ENCODE data around the gene SCGB1D1.

Gene SCGB1D1, protein sequence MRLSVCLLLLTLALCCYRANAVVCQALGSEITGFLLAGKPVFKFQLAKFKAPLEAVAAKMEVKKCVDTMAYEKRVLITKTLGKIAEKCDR

DNA sequence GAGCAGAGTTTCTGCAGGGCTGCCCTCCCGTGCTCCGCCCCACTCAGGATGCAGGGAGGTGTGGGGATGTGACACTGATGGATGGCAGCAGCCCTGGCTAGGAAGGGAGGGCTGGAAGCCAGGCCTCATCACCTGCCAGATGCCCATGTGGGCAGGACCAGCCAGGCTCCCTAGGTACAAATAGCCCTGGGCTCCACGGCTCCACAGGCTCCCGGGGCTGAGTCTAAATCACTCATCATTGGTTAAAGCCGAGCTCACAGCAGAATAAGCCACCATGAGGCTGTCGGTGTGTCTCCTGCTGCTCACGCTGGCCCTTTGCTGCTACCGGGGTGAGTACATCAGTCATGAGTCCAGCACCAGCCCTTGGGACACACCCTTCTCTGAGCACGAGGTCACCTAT lies at the start of gene SCGB1D1:
SCGB1D1 (plus strand) TSS at position 206 of the 400 bp plus-strand sequence; CDS start at position 275, 69 bp downstream.
- DNase-seq (ENCODE audit: low spot score), result no peak

DNA sequence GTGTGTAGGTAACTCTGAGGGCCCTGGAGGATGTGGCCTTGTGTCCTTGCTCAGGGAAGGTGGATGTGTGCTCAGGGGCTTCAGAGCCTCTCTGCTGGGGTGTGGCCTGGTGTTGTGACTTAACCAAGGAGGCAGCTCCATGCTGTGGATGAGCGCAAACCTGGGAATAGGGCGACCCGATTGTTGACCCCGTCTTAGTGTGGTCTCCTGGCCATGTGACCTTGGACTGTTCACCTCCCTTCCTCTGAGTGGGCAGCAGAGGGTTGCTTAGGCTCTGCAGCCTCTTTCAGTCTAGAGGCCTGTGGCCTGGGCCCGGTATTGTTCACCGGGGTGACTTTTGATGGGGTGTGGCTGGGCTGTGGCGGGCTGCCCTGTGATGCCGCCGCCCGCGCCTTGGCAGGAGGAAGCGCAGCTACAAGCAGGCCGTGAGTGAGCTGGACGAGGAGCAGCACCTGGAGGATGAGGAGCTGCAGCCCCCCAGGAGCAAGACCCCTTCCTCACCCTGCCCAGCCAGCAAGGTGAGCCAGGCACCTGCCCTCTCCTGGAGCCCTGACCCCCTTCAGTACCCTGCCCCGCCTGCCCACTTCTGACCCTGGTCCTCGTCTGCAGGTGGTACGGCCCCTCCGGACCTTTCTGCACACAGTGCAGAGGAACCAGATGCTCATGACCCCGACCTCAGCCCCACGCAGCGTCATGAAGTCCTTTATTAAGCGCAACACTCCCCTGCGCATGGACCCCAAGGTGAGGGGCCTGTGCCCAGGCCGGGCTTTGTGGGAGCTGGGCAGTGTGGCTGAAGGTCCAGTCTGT lies 49.5 kb upstream of the SCGB1D1 start:
- no peak for DNase-seq (ENCODE audit: low spot score)

DNA sequence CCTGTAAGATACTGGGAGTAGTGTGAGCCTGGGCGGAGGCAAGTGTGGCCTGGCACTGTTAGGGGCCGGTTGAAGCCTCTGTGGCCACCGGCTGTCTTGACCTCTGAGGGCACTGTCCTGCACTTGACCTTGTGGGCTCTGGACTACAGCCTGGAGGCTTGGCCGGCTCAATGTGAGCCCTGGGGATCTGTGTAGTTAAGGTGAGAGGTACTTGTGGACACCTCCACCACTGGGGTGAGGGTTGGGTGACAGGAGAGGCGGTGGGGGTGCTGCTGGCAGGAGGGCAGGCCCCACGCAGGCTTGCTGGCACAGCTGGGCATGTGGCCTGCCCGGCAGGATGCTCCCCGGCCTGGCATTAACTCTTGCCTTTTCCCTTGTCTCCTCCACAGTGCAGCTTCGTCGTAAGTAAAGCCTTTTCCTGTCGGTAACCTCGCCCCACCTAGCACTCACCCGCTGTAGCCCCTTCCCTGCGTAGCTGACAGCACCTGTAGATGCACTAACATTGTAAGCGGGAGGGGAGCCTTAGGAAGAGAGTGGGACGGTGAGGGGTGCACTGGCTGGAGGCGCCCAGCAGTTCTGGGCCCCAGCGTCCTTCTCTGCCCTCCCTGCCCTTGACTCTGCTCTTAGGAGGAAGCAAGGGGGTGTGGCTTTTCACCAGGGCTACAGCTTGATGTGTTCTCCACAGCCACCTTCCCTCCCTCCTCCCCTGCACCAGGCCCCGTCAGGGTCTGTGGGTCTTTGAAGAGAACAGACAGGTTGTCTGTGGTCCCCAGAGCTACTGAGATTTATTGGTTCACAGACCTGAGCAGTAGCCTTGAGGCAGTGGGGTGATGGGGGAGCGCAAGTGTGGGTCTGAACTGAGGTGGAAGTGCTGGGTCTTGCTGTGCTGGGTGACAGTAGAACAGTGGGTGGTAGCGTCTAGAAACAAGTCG lies 48.6 kb upstream of the SCGB1D1 start:
- DNase-seq (ENCODE audit: low spot score), result no peak

DNA sequence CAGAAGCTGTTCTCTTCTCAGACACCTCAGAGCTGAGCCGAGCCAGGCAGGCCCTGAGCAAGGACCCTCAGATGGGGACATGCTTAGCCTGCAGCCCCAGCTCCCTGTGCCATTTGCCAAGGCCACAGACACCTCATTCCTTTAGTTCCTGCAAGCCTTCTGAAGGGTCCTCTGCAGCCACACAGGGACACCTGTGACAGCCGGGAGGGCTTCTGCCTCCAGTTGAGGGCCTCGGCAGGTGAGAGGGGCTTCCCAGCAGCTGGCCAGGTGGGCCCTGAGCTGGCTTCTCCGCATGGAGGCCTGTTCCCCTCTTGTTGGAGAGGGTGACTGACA lies 48.0 kb upstream of the SCGB1D1 start:
- DNase-seq (ENCODE audit: low spot score), result no peak

DNA sequence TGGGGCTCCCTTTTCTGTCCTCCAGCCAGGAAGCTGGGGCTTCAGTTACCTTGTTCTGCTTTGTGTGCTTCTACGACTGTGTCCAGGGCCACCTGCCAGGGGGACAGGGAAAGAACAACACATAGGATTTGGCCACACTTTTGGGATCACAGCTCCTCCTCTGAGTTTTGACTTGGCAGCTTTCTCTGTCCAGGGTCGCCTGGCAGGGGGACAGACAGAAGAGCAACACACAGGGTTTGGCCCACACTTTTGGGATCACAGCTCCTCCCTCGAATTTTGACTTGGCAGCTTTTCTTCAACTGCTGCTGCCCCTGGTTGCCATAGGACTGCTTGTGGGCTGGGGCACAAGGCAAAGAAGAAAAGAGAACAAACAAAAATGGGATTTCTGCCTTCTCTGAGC lies 47.1 kb upstream of the SCGB1D1 start:
- no peak for DNase-seq (ENCODE audit: low spot score)

DNA sequence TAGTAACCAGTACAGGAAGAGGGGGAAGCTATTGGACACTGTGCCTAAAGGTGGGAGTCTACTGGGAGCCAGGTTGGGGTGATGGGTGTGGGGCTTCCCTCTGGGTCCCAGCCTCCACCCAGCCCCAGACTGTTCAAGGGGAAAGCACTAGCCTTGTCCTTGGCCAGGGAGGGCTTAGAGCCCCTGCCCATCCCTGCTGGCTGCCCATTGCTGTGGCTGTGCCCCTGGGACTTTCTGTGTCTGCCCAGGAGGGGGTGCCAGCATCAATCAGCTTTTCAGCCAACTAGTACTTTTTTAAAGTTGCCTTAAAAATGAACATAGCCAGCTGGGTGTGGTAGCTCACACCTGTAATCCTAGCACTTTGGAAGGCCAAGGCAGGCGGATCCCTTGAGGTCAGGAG lies 46.3 kb upstream of the SCGB1D1 start:
- no peak for DNase-seq (ENCODE audit: low spot score)

DNA sequence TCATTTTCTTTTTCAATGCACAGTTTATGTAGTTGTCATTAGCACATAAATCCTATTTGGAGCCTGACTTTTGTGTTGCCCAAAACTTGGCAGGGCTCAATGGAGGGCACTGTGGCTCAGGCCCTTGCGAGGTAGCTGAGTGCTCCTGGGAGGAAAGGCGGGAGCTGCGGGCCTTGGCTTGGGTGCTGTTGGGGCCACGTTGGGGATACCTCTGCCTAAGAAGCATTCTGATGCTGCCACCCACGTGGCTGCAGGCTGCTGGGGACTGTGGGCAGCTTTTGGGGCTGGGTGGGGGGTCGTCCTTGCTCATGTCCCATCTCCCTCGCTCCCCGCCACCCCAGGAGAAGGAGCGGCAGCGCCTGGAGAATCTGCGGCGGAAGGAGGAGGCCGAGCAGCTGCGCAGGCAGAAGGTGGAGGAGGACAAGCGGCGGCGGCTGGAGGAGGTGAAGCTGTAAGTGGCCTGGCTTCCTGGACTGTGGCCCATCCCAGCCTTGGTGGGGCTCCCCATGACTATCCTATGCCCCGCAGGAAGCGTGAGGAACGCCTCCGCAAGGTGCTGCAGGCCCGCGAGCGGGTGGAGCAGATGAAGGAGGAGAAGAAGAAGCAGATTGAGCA lies 45.3 kb upstream of the SCGB1D1 start:
- no peak for DNase-seq (ENCODE audit: low spot score)

DNA sequence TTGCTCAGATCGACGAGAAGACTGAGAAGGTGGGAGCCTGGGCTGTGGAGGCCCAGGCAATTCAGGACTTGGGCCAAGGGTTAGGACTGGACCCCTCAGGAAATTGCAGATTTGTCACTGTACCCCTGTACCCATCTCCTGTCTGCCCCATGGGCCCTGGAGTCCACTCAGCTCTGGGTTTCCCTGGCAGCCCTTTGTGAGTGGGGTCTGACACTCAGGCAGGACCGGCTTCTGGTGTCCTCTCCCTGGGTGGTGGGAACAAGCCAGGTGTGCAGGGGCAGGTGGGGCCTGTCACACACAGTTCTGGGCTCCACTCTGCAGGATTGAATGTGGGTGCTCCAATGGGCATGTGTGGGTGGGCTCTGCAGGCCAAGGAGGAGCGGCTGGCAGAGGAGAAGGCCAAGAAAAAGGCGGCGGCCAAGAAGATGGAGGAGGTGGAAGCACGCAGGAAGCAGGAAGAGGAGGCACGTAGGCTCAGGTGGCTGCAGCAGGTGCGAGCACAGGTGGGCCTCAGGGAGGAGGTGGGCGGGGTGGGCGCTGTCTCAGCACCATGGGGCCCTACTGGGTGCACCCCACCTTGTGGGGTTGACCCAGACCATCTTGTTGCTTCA lies 44.6 kb upstream of the SCGB1D1 start:
- DNase-seq (ENCODE audit: low spot score), result no peak

DNA sequence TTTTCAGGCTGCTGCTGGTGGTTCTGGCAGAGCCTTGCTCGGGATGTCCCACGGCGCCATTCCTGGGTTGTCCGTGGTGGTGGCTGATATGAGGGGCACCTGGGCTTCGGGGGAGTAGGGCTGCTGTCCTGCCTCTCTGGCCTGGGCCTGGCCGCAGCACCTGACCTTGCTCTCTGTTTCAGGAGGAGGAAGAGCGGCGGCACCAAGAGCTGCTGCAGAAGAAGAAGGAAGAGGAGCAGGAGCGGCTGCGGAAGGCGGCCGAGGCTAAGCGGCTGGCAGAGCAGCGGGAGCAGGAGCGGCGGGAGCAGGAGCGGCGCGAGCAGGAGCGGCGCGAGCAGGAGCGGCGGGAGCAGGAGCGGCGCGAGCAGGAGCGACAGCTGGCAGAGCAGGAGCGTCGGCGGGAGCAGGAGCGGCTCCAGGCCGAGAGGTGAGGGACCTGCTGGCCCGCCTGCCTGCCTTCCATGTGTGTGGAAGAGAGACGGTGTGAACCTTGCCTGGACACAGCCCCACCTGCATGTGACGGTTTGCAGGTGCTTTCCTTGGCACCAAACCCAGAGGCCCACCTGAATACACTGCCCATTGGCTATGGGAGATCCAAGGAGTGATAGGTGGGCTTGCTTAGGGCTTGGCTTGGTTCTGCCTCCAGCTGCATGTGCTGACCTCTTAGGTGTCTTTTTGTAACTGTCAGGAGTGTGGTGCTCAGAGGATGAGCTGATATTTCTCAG lies 43.4 kb upstream of the SCGB1D1 start:
- no peak for DNase-seq (ENCODE audit: low spot score)

DNA sequence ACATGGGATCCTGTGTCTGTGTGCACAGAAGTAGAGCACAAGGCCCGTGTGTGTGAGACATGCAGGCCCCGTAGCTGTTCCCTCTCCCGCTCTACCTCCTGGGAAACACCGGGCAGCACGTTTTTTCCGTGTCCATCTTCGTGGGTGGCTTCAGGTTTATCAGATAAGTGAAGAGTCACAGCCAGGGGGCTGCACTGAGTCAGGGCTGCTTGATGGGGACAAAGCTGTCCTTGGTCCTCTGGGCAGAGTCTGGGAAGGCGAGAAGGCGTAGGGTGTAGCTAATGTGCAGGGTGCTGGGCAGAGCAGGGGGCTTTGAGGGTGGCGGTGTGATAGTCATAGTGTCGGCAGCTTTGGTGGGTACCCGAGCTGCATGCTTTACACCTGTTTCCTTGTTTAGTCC lies 42.5 kb upstream of the SCGB1D1 start:
- DNase-seq (ENCODE audit: low spot score), result no peak

DNA sequence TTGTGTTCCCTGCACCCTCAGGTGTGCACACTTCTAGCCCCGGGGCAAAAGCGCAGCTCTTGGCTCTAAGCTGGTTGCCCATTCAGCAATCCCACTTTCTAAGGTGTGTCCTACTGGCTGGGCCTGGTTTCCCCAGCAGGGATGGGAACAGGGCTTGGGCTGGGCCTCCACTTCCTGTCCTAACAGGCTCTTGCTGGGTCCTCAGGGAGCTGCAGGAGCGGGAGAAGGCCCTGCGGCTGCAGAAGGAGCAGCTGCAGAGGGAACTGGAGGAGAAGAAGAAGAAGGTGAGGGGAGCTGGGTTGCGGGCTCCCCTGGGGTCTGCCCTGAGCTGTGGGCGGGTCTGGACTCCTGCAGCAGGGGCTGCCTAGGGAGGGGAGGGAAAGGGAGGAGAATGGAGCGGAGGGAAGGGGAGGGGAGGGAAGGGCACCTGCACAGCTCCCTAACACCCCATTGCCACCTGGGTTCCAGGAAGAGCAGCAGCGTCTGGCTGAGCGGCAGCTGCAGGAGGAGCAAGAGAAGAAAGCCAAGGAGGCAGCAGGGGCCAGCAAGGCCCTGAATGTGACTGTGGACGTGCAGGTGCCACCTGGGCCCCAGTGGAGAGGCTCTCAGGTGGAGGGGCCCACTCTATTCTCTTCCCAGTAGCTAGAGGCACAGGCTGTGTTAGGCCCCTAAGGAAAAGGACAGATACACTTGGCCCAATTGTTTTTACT lies 41.6 kb upstream of the SCGB1D1 start:
- DNase-seq (ENCODE audit: low spot score), result no peak

DNA sequence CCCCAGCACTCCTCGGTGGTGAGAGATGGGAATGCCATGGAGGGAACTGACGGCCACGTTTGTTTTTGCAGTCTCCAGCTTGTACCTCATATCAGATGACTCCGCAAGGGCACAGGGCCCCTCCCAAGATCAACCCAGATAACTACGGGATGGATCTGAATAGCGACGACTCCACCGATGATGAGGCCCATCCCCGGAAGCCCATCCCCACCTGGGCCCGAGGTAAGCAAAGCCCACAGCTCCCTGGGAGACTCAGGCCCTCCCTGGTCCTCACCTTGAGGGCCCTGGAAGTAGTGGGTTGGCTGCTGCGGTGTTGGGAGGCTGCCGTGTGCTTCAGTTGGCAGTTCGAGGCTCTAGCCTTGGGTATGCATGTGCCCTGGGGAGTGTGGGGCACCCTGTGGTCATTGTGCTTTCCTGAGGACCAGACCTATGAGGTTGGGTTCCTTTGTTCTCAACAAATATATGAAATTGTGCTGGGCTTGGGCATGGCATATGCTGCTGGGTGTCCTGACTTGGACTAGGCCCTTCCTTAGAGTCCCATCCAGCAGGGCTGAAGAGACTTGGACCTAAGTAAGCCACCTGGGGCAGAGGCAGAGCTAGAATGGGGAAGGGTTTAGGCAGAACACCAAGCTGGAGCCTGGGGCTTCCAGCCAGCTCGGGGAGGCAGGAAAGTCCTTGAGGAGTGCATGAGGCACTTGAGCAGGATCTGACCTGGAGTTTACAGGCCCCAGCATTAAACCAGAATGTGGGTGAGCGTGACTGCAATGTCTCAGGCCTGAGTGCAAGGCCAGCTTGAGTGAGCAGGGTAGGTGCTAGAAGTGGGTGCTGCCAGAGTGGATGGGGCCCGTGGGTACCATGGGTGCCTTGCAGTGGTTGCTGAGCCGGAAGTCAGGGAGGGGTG lies 39.8 kb upstream of the SCGB1D1 start:
- DNase-seq (ENCODE audit: low spot score), result no peak

DNA sequence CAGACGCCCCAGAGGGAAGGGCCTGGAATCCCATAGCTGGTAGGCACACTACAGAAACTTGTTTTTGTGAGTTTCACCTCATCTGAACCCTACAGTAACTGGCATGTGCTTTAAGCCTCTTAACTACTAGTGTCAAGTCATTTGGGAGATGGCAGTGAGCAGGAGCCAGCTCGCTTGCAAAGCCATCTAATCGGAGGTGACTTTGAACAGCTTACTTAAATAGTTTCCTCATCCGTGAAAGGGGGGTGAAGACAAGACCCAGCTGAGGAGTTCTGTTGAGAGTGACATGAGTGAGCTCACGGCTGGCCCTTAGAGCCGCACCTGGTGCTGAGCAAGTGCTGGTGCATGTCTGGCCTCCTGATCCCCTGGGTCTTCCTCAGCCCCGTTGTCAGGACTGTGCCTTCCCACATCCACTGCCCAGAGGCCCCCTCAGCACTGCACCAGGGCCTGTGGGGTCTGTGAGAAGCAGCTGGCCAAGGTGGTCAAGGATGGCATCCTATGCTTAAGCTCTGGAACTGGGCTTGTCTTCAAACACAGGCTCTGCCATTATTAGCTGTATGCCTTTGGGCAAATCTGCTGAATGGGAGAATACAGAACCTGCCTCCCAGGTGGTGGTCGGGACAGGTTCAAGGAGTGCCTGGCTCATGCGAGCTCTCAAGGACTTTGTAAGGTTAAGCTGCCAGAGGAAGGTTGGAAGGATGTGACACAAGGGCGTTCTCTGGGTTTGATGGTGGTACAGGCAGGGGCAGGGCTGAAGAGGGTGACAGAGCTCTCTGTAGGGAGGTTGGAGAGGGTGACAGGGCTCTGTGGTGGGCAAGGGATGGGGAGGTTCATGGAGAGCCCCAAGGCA lies 38.9 kb upstream of the SCGB1D1 start:
- no peak for DNase-seq (ENCODE audit: low spot score)

DNA sequence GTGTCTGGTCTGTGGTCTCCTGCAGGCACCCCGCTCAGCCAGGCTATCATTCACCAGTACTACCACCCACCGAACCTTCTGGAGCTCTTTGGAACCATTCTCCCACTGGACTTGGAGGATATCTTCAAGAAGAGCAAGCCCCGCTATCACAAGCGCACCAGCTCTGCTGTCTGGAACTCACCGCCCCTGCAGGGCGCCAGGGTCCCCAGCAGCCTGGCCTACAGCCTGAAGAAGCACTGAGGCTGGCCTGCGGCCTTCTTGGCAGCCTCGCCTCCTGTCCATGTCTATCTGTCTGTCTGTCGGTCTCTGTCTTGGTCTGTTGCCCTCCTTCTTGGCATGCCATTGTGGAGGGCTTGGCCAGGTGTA lies 38.3 kb upstream of the SCGB1D1 start:
- DNase-seq (ENCODE audit: low spot score), result no peak

DNA sequence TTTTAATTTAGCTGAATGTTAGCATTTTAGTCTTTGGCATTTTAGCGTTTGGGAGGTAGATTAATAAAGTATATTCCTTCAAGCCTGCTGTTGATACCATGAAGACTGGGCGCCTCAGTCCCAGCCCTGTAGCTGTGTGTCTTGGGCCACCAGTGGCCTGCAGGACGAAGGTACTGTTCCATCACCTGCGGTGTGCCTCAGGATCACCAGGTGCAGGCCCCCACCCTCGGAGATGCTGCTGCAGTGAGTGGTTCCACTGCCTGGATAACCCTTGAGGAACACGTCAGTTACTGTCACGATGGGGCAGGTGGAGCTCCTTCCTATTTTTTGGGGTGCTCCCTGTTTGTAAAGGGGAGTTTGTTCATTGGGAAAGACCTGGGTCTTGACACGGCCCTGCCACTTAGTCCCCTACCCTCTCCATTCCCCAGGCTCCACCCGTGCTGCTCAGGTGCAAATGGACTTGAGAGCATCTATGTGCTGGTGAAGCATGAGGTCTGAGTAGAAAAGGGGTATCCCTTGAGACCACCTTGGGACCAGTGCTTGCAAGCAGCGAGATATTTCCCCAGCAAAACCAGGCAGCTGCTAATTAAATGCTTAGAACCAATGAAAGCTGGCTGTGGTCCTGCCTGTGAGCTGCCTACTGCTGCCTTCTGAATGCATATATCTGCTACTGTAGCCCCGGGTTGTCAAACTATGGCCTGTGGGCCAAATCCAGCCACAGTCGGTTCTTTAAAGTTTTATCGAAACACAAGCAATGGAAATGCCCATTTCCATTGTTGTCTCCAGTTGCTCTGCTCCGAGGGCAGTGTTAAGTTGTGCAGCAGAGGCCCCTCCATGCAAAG lies 37.5 kb upstream of the SCGB1D1 start:
- DNase-seq (ENCODE audit: low spot score), result no peak

DNA sequence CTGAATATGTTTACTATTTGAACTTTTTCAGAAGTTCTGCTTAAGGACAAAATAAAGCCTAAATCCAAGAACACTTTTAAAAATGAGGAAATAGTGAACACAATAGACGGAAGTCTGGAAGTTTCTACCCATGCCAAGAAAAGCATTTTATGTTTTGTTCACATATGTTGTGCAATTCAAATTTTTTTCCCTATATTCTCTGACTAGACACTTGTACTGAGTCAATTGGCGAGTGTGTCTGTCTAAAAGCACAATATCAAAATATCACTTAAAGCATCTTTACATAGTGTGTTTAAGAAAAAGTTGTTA lies 37.0 kb upstream of the SCGB1D1 start:
- DNase-seq (ENCODE audit: low spot score), result no peak

DNA sequence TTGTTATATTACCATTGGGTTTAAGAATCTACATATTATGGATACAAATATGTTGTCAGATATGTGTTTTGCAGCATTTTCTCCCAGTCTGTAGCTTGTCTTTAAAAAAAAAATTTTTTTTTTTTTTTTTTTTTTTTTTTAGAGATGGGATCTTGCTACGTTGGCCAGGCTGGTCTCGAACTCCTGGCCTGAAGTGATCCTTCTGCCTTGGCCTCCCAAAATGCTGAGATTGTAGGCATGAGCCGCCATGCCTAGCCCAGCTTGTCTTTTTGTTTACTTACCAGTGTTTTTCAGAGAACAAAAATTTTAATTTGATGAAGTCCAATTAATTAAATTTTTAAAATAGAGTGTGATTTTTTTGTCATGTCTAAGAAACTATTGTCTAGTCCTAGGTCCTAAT lies 36.4 kb upstream of the SCGB1D1 start:
- no peak for DNase-seq (ENCODE audit: low spot score)

DNA sequence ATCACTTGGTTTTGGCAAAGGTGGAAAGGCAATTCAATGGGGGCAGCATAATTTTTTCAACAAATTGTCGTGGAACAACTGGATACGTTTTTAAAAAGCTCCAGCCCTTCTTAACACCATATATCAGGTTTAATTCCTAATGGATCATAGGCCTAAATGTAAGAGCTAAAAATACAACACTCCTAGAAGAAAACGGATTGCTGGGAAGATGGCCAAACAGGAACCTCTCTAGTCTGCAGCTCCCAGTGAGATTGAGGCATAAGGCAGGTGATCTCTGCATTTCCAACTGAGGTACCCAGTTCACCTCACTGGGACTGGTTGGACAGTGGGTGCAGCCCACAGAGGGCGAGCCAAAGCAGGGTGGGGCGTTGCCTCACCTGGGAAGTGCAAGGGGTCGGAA lies 32.4 kb upstream of the SCGB1D1 start:
- no peak for DNase-seq (ENCODE audit: low spot score)
